Endothelial cell (in vitro differentiated cells): ENCODE data around the gene SLX9. TPM values are rescaled to one million over a fixed set of nuclear protein-coding genes. Genes with fewer than 3 reads are reported as not detected.

ENCODE experiments used
- DNase-seq: peaks from one replicate; pipeline ENCODE4 v3.0.0; 2021; ENCODE audit warnings: low spot score
- H3K27ac Mint-ChIP-seq: one replicate; pipeline ENCODE4 v1.8.0; 2021; ENCODE audit warnings: mixed read lengths, inconsistent platforms; ENCODE audit not compliant: unreplicated experiment
- H3K27me3 Mint-ChIP-seq: one replicate; pipeline ENCODE4 v1.8.0; 2021; ENCODE audit warnings: mild to moderate bottlenecking, moderate library complexity, mixed read lengths, inconsistent platforms; ENCODE audit not compliant: unreplicated experiment
- H3K36me3 Mint-ChIP-seq: one replicate; pipeline ENCODE4 v1.8.0; 2021; ENCODE audit warnings: mild to moderate bottlenecking, low read depth, mixed read lengths, inconsistent platforms; ENCODE audit not compliant: unreplicated experiment
- H3K4me1 Mint-ChIP-seq: one replicate; pipeline ENCODE4 v1.8.0; 2021; ENCODE audit warnings: mild to moderate bottlenecking, mixed read lengths, inconsistent platforms; ENCODE audit not compliant: unreplicated experiment
- H3K4me3 Mint-ChIP-seq: one replicate; pipeline ENCODE4 v1.8.0; 2021; ENCODE audit warnings: mild to moderate bottlenecking, mixed read lengths, inconsistent platforms; ENCODE audit not compliant: unreplicated experiment
- H3K9me3 Mint-ChIP-seq: one replicate; pipeline ENCODE4 v1.8.0; 2021; ENCODE audit warnings: mixed read lengths, inconsistent platforms; ENCODE audit not compliant: unreplicated experiment
- total RNA-seq: library from RNA; stranded (reverse); fragmentation: NEBNext Ultra II Directional; extraction: Animal tissue kit (Norgen Biotek cat#: 25700); gene quantifications from one replicate; pipeline ENCODE4 v1.2.1, GENCODE V29; 2021; ENCODE audit not compliant: unreplicated experiment
- TF ChIP-seq, protein P1 (sequence below): fragments of 200-600 bp; sonication (generic); IDR thresholded peaks from one replicate; pipeline ENCODE4 v1.5.0; 2021; ENCODE audit warnings: antibody characterized with exemption; ENCODE audit not compliant: unreplicated experiment

Gene SLX9
- total RNA-seq, 1 donor from 2014 or later = 13.7 TPM

- Mint-ChIP-seq H3K27me3 (peaks cover 16% of the 10 kb centered on the region), H3K4me1 (peaks cover 33% of the 10 kb centered on the region), H3K9me3 (no peaks in the 10 kb centered on the region), H3K27ac (no peak overlapping the region), H3K36me3 (no peaks in the 10 kb centered on the region), H3K4me3 (no peak overlapping the region)
- TF ChIP-seq, protein P1, sequence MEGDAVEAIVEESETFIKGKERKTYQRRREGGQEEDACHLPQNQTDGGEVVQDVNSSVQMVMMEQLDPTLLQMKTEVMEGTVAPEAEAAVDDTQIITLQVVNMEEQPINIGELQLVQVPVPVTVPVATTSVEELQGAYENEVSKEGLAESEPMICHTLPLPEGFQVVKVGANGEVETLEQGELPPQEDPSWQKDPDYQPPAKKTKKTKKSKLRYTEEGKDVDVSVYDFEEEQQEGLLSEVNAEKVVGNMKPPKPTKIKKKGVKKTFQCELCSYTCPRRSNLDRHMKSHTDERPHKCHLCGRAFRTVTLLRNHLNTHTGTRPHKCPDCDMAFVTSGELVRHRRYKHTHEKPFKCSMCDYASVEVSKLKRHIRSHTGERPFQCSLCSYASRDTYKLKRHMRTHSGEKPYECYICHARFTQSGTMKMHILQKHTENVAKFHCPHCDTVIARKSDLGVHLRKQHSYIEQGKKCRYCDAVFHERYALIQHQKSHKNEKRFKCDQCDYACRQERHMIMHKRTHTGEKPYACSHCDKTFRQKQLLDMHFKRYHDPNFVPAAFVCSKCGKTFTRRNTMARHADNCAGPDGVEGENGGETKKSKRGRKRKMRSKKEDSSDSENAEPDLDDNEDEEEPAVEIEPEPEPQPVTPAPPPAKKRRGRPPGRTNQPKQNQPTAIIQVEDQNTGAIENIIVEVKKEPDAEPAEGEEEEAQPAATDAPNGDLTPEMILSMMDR = no peak
- DNase-seq = no peak
Measured at GRCh38 chr21:44923480-44924084, 16.2 kb upstream of the SLX9 start.

GRCh38 chr21:44924606-44925377 is 15.0 kb upstream of the SLX9 start:
- TF ChIP-seq, protein P1 = no peak
- peak overlapping the region; percentile 65 for H3K4me3 Mint-ChIP-seq
- H3K27ac Mint-ChIP-seq = no peak overlapping the region
- no peaks in the 10 kb centered on the region for H3K9me3 Mint-ChIP-seq
- H3K4me1 Mint-ChIP-seq = peaks cover 36% of the 10 kb centered on the region
- DNase-seq = no peak
- H3K27me3 Mint-ChIP-seq = peaks cover 23% of the 10 kb centered on the region
- H3K36me3 Mint-ChIP-seq = no peaks in the 10 kb centered on the region

GRCh38 chr21:44925378-44925755 is 14.5 kb upstream of the SLX9 start:
- Mint-ChIP-seq H3K27me3 (peaks cover 21% of the 10 kb centered on the region), H3K27ac (no peak overlapping the region), H3K36me3 (no peaks in the 10 kb centered on the region), H3K4me1 (peaks cover 32% of the 10 kb centered on the region), H3K4me3 (no peak overlapping the region), H3K9me3 (no peaks in the 10 kb centered on the region)
- DNase-seq = no peak
- TF ChIP-seq, protein P1 = no peak

DNA sequence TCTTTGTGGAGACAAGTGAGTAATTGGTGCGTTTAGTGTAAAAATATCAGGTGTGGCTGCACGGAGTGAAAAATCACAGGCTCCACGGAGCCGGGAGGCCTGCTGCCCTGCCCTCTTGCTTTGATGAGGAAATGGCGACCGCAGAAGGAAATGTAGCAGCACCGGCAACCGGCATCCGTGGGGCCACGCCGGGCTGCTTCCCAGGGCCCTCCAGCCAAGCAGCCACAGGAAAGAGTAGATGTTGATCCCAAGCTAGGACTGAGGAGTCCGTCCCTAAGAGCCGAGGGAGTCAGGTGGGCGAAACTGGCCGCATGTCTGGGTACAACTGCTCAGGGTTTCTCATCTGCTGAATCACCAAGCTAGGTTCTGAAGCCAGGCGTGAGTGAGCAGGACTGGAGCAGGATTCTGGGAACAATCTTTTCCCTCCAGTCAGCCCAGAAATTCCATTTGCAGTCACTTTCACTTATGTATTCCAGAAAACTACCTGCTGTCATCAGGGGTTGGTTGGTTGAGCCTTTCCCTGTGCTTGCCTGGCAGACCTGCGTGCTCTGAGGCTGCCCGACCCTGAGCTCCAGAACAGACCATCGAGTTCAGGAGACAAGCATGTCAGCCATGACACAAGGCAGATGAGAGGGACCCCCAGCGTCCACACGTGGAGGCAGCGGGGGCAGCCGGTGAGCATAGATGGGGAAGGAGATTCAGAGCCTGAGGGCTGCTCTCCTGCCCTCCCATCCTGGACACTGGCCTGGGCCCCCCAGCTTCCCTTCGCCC is 13.3 kb upstream of the SLX9 start:
- H3K9me3 Mint-ChIP-seq = no peaks in the 10 kb centered on the region
- H3K27me3 Mint-ChIP-seq = peaks cover 27% of the 10 kb centered on the region
- TF ChIP-seq, protein P1 = no peak
- H3K27ac Mint-ChIP-seq = peak overlapping the region; percentile 61
- no peak overlapping the region for H3K4me3 Mint-ChIP-seq
- peaks cover 27% of the 10 kb centered on the region for H3K4me1 Mint-ChIP-seq
- no peak for DNase-seq
- H3K36me3 Mint-ChIP-seq = no peaks in the 10 kb centered on the region
